GM19452 (cell line): Measurements from ENCODE around the gene IGSF1.
"Not testable (repeated sequence)": the region's sequence is repeated elsewhere in the genome, so short reads cannot be mapped to it uniquely, and the experiment has no call there.

Experiments used
- ATAC-seq: cut with Tn5 transposase; IDR thresholded peaks from one replicate; pipeline ENCODE4 v1.9.1; 2021; ENCODE audit not compliant: unreplicated experiment

IGSF1 gene

GRCh38 chrX:131273011-131273410 lies 16.1 kb downstream of the IGSF1 start:
- no peak for ATAC-seq

DNA sequence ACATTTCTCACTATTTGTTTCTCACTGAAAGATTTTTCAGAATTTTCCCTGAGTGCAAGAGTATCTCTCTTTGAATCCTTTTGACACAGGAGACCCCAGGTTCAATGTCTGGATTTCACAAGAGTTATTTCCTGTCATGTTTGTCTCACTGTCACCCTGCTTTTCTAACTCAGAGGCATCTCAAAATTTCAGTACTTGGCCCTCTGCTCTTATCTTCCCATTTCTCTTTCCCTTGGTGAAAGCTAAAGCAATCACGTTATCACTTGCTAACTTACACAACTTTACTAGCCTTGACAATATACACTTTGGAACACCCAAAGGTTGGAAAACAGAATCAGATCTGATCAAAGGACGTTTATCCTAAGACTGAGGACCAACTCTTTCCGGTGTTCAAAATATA lies 17.3 kb downstream of the IGSF1 start:
- no peak for ATAC-seq

DNA sequence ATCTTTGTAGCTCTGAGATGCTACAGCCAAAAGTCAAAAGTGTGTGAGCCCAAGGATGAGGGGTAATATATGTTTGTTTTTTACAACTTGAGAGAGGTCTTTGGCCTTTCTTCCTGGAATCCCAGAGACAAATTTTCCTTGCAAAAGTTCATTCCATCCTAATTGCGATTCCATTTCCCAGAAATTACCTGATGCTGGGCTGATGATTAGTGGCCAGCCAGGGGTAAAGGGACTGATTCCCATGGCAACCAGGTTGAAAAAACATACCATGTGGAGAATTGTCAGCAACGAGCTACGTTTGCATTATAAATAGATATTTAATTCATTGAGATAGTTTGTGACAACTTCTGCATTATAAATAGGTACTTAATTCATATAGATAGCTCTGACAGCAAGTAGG lies 17.8 kb downstream of the IGSF1 start:
- ATAC-seq = no peak

DNA sequence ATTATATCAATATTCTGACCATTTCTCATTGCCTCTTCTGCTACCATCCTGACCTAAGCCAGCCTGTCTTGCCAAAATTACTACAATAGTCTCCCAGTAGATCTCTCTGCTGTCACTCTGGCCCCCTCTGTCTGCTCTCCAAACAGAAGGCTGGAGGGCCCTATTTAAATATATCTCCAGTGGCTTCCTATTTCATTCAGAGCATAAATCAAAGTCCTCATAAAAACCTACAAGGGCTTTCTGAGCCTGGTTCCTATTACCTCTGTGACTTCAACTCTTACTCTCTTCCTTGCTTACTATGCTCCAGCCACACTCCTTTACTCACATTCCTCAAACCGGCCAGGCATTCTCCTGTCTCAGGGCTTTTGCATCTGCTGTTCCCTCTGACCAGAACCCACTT lies 19.0 kb downstream of the IGSF1 start:
- no peak for ATAC-seq

DNA sequence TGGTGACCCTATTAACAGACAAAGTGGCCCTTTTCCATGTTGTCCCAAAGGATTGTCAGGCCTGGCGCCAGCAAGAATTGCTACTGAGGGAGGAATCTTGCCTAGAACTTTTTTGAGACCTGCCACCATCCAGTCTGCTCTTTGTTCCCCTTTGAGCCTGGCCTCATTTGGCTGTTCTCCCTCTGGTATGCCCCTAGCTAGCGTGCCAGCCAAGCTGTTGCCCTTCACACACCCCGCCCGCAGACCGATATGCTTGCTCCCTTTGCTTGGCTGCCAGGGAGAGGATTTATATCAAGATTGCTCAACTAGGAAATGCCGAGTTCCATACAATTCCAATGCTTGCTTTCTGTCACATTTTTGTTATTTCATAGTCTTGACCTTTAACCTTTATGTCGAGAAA lies 24.4 kb downstream of the IGSF1 start:
- no peak for ATAC-seq

- ATAC-seq = no peak
These were observed 25.1 kb downstream of the IGSF1 start for GRCh38 chrX:131264053-131264452.

- ATAC-seq = no peak
These were observed 26.1 kb downstream of the IGSF1 start for GRCh38 chrX:131262738-131263679.

GRCh38 chrX:131262200-131262599 lies 26.9 kb downstream of the IGSF1 start:
- ATAC-seq = no peak

DNA sequence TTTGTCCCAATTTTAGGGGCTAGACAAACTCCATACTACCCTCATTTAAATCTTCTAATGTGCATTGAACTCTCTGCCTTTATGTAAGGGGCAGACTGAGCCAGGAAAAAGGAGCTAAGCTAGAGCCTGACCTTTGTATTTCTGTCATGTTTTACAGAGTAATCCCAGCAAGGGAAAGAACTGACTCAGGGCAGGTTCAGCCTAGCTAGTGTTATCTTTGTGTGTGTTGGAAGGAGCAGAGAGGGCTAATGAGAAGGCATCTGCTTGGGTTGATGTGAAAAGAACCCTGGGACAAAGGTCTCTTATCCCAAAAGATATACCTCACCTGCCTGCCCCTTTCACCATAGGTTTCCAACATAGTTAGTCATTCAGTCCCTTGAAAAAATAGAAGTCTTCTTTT lies 31.7 kb downstream of the IGSF1 start:
- no peak for ATAC-seq

- not testable (repeated sequence) for ATAC-seq
These were observed 37.9 kb downstream of the IGSF1 start for GRCh38 chrX:131250984-131251738.

DNA sequence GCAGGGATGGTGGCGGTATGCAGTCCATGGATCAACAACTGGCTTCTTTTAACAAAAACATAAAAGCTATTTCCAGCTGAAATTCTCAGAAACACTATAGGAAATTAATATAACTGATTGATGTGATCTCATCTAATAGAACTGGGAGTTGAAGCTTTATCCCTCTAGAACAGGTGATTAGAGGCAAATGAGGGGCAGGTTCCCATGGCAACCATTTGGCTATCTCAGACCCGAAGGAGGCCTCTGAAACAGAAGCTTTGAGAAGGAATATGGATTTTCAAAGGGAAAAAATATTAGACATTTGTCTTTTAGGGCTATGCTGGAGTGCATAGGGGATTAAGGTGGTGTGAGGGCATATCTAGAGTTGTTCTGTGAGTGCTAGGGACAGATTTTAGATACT lies 50.0 kb downstream of the IGSF1 start:
- no peak for ATAC-seq

DNA sequence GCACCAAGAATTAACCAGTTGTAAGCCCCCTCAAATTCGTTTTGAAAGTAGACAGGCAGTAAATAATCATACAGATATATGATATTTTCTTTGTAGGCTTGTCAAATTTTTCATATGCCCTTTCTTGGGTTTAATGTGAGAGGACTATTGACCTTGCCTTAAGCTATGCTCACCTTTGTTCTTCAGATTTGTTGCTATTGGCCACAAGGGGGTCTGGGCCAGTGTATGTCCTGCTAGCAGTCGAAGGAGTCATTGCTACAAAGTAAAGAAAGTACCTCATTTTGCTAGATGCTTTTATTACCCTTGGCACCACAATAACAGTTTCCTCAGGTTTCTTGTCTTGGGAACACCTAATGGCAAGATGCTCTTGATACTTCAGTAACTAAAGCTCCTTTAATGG lies 51.7 kb downstream of the IGSF1 start:
- ATAC-seq = no peak

DNA sequence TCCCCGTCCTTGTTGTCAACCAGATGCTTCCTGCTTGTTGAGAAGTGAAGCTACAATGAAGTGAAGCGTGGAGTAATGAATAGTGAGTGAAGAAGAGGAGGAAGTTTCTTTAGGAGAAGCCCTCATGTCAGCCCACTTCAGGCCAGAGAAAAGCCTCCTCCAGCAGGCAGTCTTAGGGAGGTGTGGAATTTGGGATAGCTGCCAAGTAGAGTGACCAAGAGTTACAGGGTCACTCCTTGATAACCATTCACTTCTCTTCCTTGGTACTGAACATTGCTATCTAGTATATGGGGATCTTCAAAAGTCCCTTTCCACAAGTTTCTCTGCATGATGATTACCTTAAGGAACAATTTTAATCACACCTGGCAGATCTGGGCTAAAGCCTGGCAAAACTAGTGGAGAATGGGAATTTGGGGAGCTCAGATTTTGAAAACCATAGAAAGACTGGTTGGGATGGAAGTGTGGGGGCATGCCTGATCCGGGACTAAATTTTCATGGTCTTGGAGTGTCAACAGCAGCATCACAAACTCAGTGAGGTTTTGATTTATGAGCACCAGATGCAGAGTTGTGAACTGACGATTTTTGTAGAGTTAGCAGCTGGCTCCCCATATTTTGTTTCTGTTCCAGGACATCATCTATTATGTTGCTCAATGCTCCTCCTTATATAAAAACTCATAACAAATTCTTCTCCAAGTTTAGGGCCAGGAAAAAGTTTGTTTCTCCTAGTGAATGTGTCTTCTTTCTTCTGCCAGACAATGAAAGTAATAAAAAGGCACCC lies 53.1 kb downstream of the IGSF1 start:
- no peak for ATAC-seq

DNA sequence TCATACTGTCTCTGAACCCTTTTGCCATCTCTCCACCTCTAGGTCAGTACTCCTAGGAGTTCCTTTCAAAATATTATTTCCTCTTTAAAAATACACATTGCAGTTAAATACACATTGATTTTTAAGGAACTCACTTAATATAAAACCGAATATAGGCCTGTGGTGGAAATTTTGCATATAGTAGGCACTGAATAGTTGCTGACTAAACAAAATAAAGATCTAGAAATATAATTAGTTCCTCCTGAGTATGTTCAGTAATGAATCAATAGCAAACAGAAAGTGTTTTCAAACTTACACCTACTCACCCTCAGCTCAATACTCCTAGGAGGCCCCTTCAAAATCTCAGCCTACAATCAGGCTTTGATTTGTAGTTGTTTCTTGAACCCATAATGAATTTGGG lies 61.5 kb downstream of the IGSF1 start:
- ATAC-seq = no peak

DNA sequence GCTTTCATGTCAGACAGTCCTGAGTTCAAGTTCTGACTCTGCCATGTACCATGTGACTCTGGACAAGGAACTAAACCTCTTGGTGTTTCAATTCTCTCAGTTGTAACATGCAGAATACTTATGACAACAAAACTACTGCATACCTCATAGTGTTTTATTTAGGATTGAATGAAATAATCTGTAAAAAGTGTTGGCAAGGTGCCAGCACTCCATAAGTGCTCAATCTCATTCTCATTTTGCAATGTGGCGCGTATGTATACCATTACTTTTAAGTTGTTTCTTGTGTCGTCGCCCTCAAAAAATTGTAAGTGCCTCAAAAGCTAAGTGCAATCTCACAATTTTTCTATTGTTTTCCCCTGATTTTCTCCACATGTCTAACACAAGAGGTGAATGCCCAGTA lies 62.5 kb downstream of the IGSF1 start:
- ATAC-seq = no peak

DNA sequence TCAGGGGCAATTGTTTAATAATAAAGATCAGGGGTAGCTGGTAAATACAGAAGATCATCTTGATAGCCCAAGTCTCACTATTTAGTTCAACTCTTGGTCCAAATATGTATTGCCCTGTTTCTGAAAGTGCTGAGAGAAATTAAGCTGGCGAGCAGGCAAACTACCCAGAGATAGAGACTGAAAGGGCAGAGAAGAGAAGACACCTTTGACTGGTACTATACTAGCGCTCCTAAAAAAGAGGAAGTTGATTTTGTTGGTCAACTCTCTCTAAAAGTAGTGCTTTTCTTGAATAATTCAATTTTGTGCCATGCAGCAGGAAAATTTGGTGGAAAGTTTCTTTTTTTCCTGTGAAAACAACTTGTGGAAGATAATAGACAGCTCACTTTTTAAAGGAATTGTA lies 64.0 kb downstream of the IGSF1 start:
- no peak for ATAC-seq
